Hepatocyte (in vitro differentiated cells): Measurements from ENCODE around the gene TMEM81. TPM values are rescaled to one million over a fixed set of nuclear protein-coding genes. Genes with fewer than 3 reads are reported as not detected.

Experiments
- DNase-seq: peaks from one replicate; pipeline ENCODE4 v3.0.0-alpha.2; 2016; ENCODE audit warnings: low spot score
- H2AFZ ChIP-seq: fragments of 200-600 bp; sonication (generic); 2 replicates; pipeline ENCODE4 v1.6.0; 2016; ENCODE audit warnings: antibody characterized with exemption, mild to moderate bottlenecking
- H3K27ac ChIP-seq: fragments of 200-600 bp; sonication (generic); 2 replicates; pipeline ENCODE4 v1.5.1; 2016; ENCODE audit warnings: mild to moderate bottlenecking
- H3K27me3 ChIP-seq: fragments of 200-600 bp; sonication (generic); 2 replicates; pipeline ENCODE4 v1.6.1; 2016
- H3K36me3 ChIP-seq: fragments of 200-600 bp; sonication (generic); replicated peaks from 2 replicates; pipeline ENCODE4 v1.5.1; 2016; ENCODE audit warnings: low read depth; ENCODE audit not compliant: insufficient read depth
- H3K4me1 ChIP-seq: fragments of 200-600 bp; sonication (generic); 2 replicates; pipeline ENCODE4 v1.5.1; 2016; ENCODE audit warnings: mild to moderate bottlenecking, moderate library complexity; ENCODE audit not compliant: insufficient read depth
- H3K4me2 ChIP-seq: fragments of 200-600 bp; sonication (generic); 2 replicates; pipeline ENCODE4 v1.6.0; 2016
- H3K4me3 ChIP-seq: fragments of 200-600 bp; sonication (generic); 2 replicates; pipeline ENCODE4 v1.5.1; 2016; ENCODE audit warnings: mild to moderate bottlenecking
- H3K79me2 ChIP-seq: fragments of 200-600 bp; sonication (generic); 2 replicates; pipeline ENCODE4 v1.6.0; 2017; ENCODE audit warnings: mild to moderate bottlenecking
- H3K9me2 ChIP-seq: fragments of 200-600 bp; sonication (generic); replicated peaks from 2 replicates; pipeline ENCODE4 v1.6.0; 2017; ENCODE audit warnings: mild to moderate bottlenecking; ENCODE audit not compliant: insufficient read depth
- H3K9me3 ChIP-seq: fragments of 200-600 bp; sonication (generic); 2 replicates; pipeline ENCODE4 v1.5.1; 2016; ENCODE audit warnings: low read depth, mild to moderate bottlenecking
- H4K20me1 ChIP-seq: fragments of 200-600 bp; sonication (generic); 2 replicates; pipeline ENCODE4 v1.6.0; 2016; ENCODE audit warnings: mild to moderate bottlenecking; ENCODE audit not compliant: insufficient read depth, poor library complexity, severe bottlenecking
- EZH2 ChIP-seq: fragments of 200-600 bp; sonication (generic); IDR thresholded peaks from 2 replicates; pipeline ENCODE4 v1.6.1; 2016; ENCODE audit warnings: antibody characterized with exemption, mild to moderate bottlenecking, borderline replicate concordance
- EZH2phosphoT487 ChIP-seq: fragments of 200-600 bp; sonication (generic); IDR thresholded peaks from one replicate; pipeline ENCODE4 v1.6.1; 2018; ENCODE audit warnings: antibody characterized with exemption, mild to moderate bottlenecking, low read depth, moderate library complexity; ENCODE audit not compliant: unreplicated experiment, severe bottlenecking
- WGBS: methylation state at CpG from one replicate; pipeline ENCODE4 v1.1.6; 2016; ENCODE audit warnings: low lambda C conversion rate; ENCODE audit errors: missing lambda C conversion rate; 5-methylcytosine and 5-hydroxymethylcytosine counted together
- polyA plus RNA-seq: library from polyadenylated mRNA; unstranded; fragments of >200 nt; fragmentation: Nextera tagmentation; extraction: Ambion mirVana; gene quantifications from 2 replicates; pipeline ENCODE4 v1.2.1, GENCODE V29; 2016
- total RNA-seq: library from RNA; depleted of rRNA; stranded (reverse); fragments of >200 nt; gene quantifications from 2 replicates; pipeline ENCODE4 v1.2.3, GENCODE V29; 2014
- TF ChIP-seq, protein P1 (sequence below): fragments of 200-600 bp; sonication (generic); IDR thresholded peaks from 2 replicates; pipeline ENCODE4 v1.5.1; 2016; ENCODE audit warnings: antibody characterized with exemption, mild to moderate bottlenecking; ENCODE audit not compliant: poor library complexity

Gene TMEM81
- total and polyA plus RNA-seq, 2 experiments from 2014 or later = 2.2 TPM; not detected in 1

DNA sequence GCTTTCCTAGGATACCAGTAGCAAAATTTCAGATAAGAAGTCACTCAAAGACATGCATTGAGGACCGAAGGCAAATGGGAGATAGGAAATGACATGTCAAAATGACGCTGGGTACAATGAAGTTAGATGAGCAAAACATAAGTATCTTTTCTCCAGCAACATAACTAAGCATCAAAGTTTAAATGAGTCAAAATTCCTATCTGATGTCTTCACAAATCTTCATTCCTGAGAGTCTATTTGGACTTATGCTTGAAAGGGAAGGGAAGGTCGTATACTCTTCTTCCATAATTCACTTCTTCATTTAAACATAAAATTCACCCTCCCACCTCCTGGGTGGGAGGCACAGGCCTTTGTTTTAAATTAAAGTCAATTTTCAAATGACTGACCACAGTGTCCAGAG lies 4.1 kb upstream of the TMEM81 start:
- Histone ChIP-seq H3K79me2 (no peaks in the 10 kb centered on the region), H3K4me2 (no peak overlapping the region)

DNA sequence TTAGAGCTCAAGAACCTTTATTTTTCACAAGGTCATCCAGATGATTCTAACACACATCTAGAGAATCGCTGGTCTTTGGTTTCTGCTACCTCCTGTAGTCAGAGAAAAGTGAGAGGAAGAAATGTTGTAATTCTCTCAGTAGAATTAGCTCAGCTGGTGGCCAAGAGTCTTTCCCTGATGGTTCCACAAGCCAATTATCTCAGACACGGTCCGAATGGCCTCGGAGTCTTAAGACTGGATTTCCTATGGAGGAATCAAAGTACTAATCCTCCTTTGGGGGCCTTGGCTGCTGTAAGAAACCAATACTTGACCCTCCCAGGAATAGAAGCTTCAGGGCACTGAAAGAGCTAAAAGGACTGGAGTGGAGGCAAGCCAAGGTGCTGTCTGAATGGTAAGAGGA lies 1.8 kb downstream of the TMEM81 start:
- no peak for TF ChIP-seq EZH2phosphoT487
- TF ChIP-seq, protein P1, sequence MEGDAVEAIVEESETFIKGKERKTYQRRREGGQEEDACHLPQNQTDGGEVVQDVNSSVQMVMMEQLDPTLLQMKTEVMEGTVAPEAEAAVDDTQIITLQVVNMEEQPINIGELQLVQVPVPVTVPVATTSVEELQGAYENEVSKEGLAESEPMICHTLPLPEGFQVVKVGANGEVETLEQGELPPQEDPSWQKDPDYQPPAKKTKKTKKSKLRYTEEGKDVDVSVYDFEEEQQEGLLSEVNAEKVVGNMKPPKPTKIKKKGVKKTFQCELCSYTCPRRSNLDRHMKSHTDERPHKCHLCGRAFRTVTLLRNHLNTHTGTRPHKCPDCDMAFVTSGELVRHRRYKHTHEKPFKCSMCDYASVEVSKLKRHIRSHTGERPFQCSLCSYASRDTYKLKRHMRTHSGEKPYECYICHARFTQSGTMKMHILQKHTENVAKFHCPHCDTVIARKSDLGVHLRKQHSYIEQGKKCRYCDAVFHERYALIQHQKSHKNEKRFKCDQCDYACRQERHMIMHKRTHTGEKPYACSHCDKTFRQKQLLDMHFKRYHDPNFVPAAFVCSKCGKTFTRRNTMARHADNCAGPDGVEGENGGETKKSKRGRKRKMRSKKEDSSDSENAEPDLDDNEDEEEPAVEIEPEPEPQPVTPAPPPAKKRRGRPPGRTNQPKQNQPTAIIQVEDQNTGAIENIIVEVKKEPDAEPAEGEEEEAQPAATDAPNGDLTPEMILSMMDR = no peak
- no peak for TF ChIP-seq EZH2
- H3K4me2 ChIP-seq = no peak overlapping the region
- H3K36me3 ChIP-seq = no peaks in the 10 kb centered on the region
- no peaks in the 10 kb centered on the region for H3K9me2 ChIP-seq
- no peak overlapping the region for H2AFZ ChIP-seq
- no peaks in the 10 kb centered on the region for H3K27me3 ChIP-seq
- no peaks in the 10 kb centered on the region for H3K4me1 ChIP-seq
- no peak overlapping the region for H3K4me3 ChIP-seq
- H3K79me2 ChIP-seq = no peaks in the 10 kb centered on the region
- no peak for DNase-seq
- 94% methylated on average over 4 of the region's 4 CpGs for WGBS
- H3K9me3 ChIP-seq = no peaks in the 10 kb centered on the region
- H3K27ac ChIP-seq = no peak overlapping the region
- H4K20me1 ChIP-seq = no peaks in the 10 kb centered on the region

More for the DNA sequence above, 4.1 kb upstream of the TMEM81 start:
- no peaks in the 10 kb centered on the region for H3K9me2 ChIP-seq
- no peaks in the 10 kb centered on the region for H3K27me3 ChIP-seq
- H4K20me1 ChIP-seq = no peaks in the 10 kb centered on the region
- H3K9me3 ChIP-seq = no peaks in the 10 kb centered on the region
- TF ChIP-seq EZH2phosphoT487 (no peak), EZH2 (no peak)
- TF ChIP-seq, protein P1 = no peak
- no peak for DNase-seq
- H3K4me1 ChIP-seq = no peaks in the 10 kb centered on the region
- H2AFZ ChIP-seq = no peak overlapping the region
- no peak overlapping the region for H3K27ac ChIP-seq
- 91% methylated on average over 3 of the region's 3 CpGs for WGBS
- H3K36me3 ChIP-seq = no peaks in the 10 kb centered on the region
- H3K4me3 ChIP-seq = no peak overlapping the region

DNA sequence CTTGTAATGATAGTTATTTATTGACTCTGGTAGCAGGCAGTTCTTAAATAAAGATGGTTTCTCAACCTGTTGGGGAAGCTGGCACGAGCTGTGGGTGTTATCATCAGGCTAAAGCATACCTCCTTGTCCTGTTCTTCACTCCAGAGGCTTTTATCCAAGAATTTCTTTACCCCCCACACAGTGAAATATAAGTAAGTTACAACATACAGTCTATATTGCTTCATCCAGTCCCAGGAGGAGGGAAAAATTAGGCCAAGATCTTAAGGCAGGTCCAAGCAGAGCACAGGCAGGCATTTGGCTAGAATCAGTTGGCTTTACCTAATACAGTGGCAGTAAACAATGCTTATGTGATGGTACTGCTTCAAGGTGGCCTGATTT lies 6.3 kb downstream of the TMEM81 start:
- no peak overlapping the region for H3K27ac ChIP-seq
- H3K9me2 ChIP-seq = no peaks in the 10 kb centered on the region
- no peaks in the 10 kb centered on the region for H3K36me3 ChIP-seq
- H2AFZ ChIP-seq = no peak overlapping the region
- no peak for TF ChIP-seq EZH2phosphoT487
- TF ChIP-seq, protein P1 = no peak
- no peak for TF ChIP-seq EZH2
- no peak overlapping the region for H3K4me3 ChIP-seq
- no peaks in the 10 kb centered on the region for H3K9me3 ChIP-seq
- H4K20me1 ChIP-seq = no peaks in the 10 kb centered on the region
- H3K4me1 ChIP-seq = no peaks in the 10 kb centered on the region
- no peak overlapping the region for H3K4me2 ChIP-seq
- 82% methylated on average over 1 of the region's 1 CpG for WGBS
- no peaks in the 10 kb centered on the region for H3K79me2 ChIP-seq
- no peak for DNase-seq
- H3K27me3 ChIP-seq = no peaks in the 10 kb centered on the region
